Fibroblast of lung (primary cell): ENCODE measurements around the gene ZNF346.

Experiments
- CTCF ChIP-seq, 2 donors: IDR thresholded peaks in 1 of 2; conservative IDR thresholded peaks in 1 of 2; 1 replicate in 1 of 2; 2 replicates in 1 of 2; pipeline ENCODE4 v1.5.1; 2011 to 2012; ENCODE audit warnings: low read length in 2 of 2, control low read depth in 1 of 2, inconsistent platforms in 1 of 2, low read depth in 1 of 2, mild to moderate bottlenecking in 1 of 2
- EZH2 ChIP-seq: IDR thresholded peaks from 2 replicates; pipeline ENCODE4 v1.5.1; 2012; ENCODE audit warnings: low read length, control low read depth, mild to moderate bottlenecking; ENCODE audit errors: missing control alignments

GRCh38 chr5:177093803-177094202 is 71.3 kb downstream of the ZNF346 start:
- TF ChIP-seq CTCF (conservative IDR thresholded peaks at IDR 0.05 in 1 of 2, IDR thresholded peaks at IDR 0.05 in 1 of 2; ENCODE audit: low read depth in 1 of 2, low read length in 2 of 2) (no peak), EZH2 (no peak)
